HG03439 (cell line): ENCODE results near the gene CCNL1.

Experiments
- ATAC-seq: cut with Tn5 transposase; IDR thresholded peaks from one replicate; pipeline ENCODE4 v1.9.1; 2021; ENCODE audit warnings: mild to moderate bottlenecking, moderate library complexity; ENCODE audit not compliant: unreplicated experiment

The CCNL1 gene

DNA sequence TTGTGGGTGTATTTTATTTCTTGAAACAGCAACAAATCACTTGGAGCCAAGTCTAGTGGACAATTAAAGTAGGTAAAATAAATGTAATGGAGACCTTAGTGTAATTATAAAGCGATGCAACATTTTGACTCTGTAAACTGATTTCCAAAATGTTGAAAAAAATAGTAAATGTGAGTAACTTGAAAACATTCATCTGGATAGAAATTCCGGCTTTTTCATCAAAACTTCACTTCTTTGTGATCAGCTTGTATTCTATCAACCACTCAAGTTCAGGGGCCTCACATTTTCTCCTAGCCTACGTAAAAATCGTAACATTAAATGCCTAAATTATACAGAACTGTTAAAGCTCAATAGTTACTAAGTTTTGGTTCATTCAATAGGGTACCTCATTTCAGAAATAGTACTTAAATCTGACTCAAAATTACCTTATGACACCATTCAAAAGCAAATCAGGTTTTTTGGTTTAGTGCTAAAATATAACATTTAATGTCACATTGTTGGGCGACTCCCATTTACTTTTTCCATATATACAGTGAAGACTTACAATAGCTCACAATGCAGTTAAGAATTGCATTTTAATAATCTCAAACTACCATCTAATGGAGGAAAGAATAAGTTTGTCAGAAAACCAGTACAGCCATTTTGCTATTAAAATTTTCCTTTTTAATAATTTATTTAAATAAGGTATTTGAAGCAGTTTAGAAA lies 12.7 kb downstream of the CCNL1 start:
- no peak for ATAC-seq

DNA sequence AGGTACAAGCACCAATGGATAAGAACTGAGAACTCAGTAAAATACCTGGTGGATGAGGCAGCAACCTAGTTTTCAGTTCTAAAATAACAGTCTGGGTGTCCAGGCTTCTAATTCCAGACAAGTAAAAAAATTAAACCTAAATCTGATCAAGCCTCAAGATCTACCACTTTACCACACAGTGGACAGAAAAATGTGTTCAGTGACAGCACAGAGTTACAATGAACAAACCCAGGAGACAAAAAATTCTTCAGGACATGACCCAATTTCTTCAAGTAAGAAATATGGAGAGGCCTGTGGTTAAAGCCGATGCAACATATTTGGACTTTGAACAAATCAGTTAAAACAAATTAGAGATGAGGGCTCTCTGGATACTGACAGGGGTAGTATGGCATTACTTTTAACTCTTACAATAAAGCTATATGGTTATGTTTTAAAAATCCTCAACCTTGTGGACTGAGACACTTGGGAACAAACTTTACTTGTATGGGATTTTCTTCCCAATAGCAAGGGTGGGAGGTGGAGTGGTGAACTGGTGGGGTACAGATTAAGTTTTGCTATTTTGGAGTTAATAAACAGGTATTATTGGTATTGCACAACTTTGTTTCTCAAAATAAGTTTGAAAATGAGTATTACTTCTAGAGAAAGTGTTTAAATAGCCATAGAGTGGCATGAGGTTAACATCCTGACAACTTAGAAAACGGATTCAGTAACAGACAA lies 14.2 kb downstream of the CCNL1 start:
- no peak for ATAC-seq

GRCh38 chr3:157142315-157142714 lies 17.6 kb downstream of the CCNL1 start:
- ATAC-seq = no peak

DNA sequence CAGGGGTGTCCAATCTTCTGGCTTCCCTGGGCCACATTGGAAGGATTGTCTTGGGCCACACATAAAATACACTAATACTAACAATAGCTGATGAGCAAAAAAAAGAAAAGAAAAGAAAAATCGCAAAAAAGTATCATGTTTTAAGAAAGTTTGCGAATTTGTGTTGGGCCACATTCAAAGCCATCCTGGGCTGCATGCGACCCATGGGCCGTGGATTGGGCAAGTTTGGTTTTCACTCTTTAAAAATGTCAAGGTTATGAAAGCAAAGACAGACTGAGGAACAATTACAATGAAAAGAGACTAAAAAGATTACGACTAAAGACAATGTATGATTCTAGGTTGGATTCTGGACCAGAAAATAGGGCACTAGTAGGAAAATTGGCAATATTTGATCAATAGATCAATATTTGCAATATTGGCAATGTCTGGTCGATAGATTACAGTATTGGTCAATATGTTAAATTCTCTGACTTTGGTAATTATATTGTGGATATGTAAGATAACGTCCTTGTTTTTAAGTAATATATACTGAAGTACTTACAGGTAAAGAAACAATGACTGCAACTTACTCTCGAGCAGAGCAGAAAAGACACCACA lies 19.9 kb downstream of the CCNL1 start:
- no peak for ATAC-seq

GRCh38 chr3:157136647-157137387 lies 23.1 kb downstream of the CCNL1 start:
- peak; percentile 15 for ATAC-seq

DNA sequence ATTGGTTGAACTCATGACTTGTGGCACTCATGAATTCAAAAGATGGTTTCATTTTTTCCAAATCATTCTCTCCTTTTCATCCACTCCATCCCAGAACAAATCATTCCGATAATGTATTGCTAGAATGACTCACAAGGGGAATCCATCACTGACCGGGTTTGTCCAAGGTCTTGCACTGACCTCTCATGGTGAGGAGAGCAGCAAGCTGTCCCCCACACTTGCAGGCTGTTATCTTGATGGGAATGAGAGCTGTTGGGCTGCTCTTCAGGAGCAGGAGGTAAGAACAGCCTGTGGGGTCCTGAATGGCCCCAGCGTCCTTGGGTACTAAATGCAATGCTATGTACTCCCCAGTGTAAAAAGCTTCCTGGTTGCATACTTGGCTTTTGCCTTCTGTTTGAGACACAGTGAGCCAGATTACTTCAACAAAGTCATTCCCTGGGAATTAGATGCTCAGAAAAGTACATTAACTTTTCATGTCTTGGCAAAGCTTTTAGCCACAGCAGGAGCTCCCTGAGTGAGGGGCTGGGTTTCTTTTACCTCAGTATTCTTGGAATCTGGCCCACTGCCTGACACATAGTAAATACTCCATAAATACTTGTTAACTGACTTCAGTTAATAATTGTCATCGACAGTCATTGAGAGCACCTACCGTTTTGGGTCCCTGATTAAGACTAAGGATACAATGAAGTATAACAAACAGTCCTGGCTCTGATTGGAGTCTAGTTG lies 24.1 kb downstream of the CCNL1 start:
- no peak for ATAC-seq

- ATAC-seq = no peak
Observed at GRCh38 chr3:157134620-157135191, 25.2 kb downstream of the CCNL1 start.

DNA sequence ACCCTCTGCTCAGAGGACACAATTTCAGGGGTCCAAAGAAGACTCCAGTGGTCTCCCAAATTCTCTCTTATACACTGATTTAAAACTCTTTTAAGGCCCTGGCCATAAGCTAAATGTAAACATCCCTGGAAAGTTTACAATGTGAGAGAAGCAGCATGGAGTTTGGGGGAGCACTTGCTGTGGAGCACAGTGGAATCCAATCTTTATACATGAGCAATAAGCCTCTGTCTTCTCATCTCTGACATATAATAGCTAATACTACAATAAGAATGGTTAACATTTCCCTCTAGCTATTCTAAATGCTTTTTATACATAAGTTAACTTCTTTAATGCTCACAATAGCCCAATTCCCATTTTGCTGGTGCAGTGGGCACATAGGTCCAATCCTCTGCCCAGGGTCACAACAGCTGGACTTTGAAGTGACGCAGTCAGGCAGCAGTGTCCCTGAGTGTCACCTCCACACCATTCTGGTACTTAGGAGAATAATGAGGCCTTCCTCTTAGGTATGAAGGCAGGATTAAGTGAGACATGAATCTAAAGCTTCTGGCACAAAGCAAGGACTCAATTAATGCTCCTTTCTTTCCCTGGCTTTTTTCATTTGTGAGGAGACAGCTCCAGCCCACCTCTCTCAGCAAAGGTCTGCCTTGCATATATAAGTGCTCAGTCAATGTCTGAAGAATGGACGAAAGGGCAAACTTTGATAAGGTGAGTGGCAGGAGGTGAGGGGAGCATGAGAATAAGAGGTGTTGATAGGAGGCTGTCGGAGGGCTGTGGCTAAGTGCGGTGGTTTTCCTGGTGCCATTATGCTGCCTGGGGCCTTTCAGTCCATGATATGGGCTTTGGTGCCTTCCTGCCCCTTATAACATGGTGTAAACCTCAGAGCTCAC lies 26.3 kb downstream of the CCNL1 start:
- no peak for ATAC-seq

DNA sequence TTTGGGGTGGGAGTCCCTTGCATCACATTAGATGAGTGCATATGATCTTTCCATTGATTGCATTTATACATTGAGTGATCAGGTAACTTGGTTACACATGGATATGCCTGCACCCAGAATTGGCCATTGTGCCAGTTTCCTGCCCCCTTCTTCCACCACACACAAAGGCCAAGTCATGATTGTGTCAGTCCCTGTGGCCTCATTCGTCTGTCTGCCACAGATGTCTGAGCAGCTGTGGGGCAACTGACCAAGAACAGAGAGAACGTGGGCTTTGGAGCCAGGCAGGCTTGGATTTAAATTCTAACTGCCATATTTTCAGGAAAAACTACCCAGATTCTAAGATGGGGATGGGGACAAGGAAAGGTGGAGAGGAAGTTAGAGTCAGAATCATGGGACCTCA lies 27.0 kb downstream of the CCNL1 start:
- no peak for ATAC-seq

GRCh38 chr3:157132341-157132740 lies 27.6 kb downstream of the CCNL1 start:
- no peak for ATAC-seq

DNA sequence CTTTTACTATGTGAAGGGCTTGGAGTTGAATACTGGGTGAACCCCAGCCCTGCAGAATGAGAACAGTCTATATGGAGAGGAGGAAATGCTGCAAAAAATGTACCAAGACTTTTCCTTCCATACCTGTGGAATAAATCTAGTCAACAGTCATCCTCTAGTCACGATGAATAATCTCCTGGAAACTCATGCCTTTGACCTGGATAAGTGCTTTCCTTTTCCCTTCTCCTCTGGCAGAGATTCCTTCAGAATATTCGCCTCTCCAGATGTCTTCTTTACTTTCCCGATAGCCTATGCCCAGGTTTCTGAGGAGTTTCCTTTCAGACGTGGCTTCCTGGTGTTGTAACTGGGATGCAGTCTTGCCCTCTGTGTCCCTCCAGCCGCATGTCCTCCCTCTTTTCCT lies 28.1 kb downstream of the CCNL1 start:
- ATAC-seq = no peak

- no peak for ATAC-seq
Observed at GRCh38 chr3:157130467-157131251, 29.3 kb downstream of the CCNL1 start.

DNA sequence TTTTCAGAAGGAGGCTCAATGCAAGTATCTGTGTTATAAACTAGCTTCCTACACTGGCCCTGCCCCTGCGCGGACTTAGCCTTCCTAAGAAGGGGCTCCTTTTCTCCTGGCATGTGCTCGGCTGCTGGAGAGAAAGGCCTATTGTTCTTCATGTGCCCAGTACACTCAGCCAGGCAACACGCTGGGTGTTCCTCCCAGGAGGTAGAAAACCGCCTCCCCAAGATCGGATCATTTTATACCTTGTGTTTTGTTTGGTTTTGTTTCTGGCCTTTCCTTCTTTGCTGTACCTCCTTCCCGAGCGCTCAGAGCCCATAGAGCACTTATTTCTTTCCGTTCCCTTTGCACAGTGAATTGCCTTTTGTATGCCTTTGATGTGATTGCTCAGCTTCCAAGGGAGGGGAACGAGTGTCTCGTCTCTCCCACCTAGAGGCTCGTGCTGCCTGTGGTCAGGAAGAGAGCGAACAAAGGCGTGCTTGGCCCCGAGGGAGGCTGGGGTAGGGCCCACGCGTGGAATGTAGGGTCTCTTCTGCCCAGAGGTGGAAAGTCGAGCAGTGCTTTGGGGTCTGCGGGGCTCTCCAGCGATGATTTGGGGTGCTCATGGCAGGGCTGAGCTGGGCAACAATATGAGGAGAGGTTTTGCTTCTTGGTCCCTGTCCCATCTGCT lies 30.0 kb downstream of the CCNL1 start:
- ATAC-seq = no peak

DNA sequence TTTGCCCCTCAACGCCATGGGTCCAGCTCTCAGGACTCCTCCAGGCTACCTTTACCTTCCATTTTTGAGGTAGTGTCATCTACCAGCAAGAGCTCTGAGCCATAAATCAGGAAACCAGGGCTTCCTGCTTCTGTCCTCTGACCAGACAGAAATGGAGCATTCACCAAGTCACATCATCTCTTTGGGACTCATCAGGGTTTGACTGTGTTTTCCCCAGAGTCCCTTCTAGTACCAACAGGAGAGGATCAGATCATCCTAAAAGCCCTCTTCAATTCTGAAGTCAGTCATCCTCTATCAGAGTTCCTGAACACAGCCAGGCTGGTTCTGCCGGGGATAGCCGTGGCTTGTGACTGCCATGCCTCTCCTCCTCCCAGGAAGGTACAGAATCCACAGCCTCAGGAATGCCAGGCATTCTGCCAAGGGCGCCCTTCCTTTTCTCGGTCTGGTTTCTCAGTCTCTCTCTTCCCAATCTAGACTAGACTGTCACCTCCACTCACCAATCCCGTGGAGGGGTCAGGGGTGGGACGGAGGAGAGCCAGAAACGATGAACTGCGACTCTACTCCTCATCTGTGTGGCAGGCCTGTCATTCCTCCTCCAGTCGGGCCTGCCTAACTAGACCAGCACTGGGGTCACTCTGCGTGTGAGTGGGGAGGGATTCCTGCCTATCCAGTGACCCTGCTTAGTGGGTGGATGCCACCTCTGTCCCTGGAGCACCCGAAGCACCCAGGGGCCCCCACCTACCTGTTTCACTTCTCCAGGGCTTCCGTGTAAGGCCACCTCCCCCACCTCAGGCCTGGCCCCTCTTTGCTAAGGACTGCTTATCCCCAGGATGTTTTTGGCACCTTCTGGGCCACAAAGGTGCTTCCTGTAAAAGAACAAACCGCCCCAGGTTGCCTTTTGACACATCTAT lies 30.9 kb downstream of the CCNL1 start:
- no peak for ATAC-seq

DNA sequence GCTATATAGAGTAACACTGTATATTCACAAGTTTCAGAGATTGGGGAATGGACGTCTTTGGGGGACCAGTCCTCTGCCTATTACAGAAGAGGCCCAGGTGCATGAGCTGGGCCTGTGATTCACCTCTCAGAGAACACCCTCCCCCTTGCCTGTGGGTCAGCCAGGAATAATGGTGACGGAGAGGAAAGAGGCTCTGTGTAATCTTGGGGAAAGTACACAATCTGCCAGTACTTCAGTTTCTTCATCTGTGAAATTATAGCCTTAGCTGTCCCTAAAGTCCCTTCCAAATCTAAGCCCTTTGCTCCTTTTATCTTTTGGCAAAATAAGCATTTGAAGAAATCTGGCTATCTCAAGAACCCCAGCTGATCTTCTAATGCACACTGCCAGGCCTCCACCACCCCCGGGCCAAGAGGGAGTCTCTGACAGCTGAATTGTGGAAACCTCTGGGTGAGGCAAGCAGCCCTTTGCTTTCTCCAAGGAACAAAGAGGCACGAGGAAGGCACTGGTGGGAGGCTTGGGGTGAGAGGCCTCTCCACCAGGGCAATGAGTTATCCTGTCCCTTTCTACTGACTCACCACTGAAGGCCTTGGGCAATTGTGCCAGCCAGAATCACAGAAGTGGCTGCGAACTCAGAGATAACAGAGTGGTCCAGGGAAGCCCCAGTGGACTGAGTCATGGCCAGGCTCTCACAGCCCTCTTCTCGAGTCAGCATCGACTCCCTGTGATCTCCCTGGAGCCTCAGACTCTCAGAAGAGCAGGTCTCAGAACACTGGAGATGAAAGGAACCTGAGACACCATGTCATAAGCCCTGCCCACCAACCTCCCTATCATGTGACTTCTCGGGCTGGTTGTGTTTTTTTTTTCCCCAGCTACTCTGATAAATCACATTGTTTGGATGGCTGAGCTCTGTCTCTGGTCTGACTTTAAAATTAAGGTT lies 31.8 kb downstream of the CCNL1 start:
- peak; percentile 52 for ATAC-seq

- no peak for ATAC-seq
Observed at GRCh38 chr3:157127268-157127667, 32.7 kb downstream of the CCNL1 start.
